Globus pallidus (tissue), 1 donor: ENCODE data around the gene KRT85.

ENCODE experiments used
- DNase-seq: peaks from one replicate; pipeline ENCODE4 v3.0.0-alpha.2; 2015; ENCODE audit warnings: low spot score

Gene KRT85

GRCh38 chr12:52367876-52368275 lies 595 bp upstream of the KRT85 start:
- no peak for DNase-seq

DNA sequence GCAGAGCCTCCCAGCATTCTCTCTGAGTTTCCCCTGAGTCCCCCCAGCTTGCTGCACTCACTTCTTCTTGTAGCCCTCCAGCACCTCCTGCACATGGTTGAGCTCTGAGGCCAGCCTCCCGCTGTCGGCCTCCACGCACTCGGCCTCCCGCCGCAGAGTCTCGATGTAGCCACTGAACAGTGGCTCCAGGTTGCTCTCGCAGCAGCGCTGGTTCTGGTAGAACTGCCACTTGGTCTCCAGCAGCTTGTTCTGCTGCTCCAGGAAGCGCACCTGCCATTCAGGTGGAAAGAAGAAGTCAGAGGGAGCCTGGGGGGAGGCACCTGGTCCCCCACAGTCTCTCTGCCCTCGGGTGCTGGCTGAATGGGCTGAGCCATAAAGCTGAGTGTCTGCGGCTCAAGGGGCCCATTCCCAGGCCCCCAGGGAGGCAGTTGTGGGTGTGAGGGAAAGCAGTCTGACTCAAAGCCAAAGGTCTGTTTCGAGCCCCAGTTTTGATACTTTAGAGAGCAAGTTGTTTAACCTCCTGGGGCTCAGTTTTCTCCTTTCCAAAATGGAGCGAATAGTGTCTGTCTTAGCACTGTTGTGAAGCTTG lies 2.3 kb downstream of the KRT85 start:
- DNase-seq, result no peak

DNA sequence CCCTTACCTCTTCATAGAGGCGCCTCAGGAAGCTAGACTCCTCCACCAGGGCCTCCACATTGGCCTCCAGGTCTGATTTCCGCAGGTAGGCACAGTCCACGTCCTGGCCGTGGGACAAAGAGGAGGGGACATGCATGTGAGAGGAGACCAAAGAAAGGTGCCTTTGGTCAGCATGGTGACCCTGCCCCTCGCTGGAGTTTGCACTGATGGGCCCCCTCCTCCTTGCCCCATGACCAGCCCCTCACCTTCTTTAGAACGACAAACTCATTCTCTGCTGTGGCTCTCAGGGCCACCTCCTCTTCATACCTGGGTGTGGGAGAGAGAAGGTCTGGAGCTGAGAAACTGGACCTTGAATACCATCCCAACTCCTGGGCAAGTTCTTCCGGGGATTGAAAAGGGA lies 3.2 kb downstream of the KRT85 start:
- DNase-seq, result no peak

GRCh38 chr12:52363111-52363679 lies 4.1 kb downstream of the KRT85 start:
- no peak for DNase-seq

- DNase-seq, result no peak
Observed at GRCh38 chr12:52362118-52362726, 5.1 kb downstream of the KRT85 start.

DNA sequence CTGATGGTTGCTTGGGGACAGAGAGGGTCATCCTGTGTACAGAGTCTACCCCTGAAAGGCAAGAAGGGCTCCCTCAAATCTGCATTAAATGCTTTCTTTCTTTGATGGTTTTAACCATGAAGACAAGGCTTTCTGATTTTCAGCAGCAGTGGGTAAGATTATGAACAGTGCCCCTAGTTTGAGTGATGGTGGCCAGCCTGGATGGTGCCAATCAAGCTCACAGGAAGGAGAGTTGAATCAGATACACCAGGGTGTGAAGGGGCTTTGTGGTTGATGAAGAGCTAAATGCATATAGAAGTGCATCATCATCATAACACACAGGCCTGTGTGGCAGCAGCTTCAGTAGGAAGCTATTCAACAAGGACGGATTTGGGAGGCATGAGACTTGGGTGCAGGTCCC lies 5.7 kb downstream of the KRT85 start:
- DNase-seq, result no peak

DNA sequence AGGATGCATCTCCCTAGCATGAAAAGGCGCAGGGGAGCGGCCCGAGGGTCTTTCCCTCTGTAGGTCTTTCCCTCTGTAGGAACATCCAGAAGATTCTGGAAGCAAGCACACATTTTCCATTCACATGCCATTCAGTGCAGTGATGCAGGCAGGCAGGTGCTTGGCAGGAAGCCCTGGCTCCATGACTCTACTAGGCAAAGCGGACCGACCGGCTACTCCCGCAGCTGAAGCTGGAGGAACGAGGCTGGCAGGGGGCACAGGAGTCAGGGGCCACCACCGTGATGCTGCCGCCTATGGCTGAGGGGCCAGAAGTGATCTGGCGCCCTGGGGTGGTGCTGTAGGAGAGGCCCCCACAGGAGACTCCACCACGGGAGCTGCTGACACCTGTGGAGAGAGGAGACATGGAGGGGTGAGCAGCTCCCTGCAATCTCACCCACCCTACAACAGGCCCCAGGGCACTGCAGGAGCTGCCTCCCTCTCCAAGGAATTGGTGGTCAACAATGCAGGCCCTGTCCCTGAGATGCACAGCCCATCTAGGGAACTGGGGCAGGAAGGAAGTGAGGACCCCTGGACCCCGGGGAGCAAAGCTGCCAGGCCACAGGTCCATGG lies 6.5 kb downstream of the KRT85 start:
- no peak for DNase-seq

DNA sequence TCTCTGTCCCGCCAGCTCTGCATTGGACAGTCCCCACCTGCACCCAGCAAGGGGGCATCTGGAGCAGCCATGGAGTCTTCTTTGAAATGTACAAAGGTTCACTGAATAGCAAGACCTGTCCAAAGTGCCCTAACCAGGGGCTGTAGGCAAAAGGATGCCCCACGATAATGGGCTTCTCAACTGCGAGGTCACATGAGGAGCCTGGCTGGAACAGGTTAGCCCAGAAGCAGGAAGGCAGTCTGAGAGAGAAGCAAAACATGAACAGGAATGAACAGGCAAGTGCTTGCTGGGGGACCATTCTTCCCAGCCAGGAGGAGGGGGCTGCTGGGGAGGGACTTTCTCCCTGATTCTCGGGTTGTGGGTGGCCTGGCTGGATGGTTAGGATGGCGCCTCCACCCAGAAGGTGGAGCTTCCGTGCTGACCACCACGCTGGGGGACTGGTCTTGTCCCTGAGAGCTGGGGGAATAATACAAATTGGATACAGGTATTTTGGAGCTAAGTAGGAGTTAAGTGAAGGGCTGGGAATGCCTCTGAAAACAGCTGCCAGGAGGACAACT lies 7.1 kb downstream of the KRT85 start:
- DNase-seq, result no peak

GRCh38 chr12:52359621-52360061 lies 7.6 kb downstream of the KRT85 start:
- no peak for DNase-seq

GRCh38 chr12:52358575-52359350 lies 8.5 kb downstream of the KRT85 start:
- DNase-seq, result no peak

DNA sequence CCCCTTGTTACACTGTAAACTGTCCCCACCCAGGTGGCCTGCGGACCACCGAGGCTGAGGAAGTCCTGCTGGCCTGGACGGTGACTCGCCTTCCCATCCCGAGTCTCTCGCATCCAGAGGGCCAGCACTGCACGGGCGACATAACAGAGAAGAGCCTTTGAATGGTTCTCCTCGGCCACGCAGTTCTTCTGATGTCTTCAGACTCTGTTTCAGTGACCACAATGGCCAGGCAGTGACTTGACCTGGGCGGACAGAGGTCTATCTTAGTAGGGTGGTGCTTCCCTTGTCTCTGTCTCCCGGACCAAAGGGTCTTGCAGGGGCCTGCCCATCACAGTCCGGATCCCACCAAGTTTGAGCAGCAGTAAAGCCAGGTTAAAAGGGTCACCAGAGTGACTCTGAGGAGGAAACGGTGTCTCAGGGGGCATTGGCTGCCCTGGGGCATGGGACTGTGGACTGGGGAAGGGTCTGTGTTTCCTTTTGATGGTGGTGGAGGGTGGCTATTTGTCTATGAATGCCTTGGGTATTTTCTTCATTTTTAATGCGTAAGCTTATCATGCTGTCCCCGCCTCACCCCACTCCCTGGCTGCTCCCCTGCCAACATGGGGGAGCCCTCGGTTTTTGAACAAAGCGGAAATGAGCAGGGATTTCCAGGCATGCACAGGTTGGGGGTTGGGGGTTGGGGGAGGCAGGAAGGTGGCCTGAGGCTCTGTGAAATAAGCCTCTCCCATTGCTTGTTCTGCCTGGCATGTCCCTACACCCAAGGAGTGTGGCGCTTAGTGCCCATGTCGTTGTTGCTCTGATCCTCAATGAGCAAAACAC lies 10.3 kb downstream of the KRT85 start:
- DNase-seq, result no peak

GRCh38 chr12:52356031-52356761 lies 11.1 kb downstream of the KRT85 start:
- no peak for DNase-seq

DNA sequence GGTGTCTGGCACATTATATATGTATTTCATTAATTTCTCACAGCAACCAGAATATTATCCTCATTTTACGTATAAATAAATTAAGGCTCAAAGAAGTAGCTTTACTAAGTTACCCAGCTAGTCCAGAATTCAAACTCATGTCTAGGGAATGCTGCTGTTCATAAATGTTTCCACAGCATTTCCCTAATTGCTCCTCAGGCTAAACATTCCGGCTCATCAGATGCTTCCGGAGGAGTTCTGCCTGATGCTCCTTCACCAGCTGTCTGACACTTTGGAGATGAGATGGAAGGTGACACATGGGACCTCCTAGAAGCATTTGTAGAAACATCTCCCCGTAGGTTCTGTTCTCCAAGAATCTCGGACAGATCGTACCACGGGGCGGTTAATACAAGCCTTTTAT lies 12.1 kb downstream of the KRT85 start:
- no peak for DNase-seq

GRCh38 chr12:52354200-52354599 lies 13.1 kb downstream of the KRT85 start:
- DNase-seq, result no peak

- DNase-seq, result no peak
Observed at GRCh38 chr12:52353766-52354165, 13.5 kb downstream of the KRT85 start.

DNA sequence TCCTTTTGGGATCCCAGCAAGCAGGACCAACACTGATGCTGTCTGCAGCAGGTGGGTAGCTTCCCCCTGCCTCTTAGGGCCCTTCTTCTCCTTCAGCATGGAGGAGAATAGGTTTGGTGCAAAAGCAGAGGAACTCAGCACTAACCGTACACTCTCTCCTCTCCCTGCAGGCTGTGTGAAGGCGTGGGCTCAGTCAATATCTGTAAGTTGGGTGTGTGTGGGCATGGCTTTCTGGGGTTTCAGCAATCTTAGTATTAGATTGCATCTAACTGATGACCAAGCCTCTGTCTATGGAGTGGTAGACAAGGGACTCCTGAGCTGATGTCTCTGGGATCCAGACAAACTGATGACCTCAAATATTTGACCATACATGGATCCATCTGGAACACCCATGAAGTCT lies 14.3 kb downstream of the KRT85 start:
- DNase-seq, result no peak

DNA sequence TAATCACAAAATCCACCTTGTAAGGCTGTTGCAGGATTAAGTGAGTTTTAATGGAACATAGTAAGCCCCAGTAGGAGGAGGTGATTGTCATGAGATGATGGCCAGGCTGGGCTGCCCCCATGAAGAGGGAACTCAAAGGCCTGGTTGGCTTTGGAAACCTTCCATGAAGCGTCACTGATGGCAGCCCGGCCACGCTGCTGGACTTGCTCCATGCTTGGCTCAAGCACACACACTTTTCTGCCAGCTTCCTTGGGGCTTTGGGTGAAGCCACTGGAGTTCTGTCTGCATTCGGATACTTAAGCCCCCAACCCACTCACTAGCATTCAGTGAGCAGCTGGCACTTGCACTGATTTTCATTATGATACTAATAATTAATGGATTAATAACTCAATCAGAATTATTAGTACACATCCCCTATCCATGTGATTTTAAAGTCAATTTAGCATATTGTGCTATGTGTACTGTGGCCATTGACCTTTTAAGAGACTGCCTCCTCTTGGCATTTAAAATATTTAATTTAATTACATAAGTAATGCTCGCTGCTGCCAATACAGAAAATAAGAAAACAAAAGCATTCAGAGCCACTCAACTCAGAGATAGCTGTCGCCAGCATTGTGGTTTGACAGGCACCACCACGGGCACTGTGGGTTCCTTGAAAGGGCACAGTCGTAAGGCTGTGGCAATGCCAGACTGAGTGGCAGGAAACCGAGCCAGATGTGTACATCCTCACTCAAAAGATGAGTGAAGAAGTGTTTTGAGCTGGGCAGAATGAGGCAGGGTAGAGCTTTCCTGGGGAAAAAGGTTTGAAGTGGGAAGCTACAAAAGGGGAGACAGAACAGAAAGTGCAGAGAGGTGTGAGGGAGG lies 15.9 kb downstream of the KRT85 start:
- peak; percentile 70 for DNase-seq

DNA sequence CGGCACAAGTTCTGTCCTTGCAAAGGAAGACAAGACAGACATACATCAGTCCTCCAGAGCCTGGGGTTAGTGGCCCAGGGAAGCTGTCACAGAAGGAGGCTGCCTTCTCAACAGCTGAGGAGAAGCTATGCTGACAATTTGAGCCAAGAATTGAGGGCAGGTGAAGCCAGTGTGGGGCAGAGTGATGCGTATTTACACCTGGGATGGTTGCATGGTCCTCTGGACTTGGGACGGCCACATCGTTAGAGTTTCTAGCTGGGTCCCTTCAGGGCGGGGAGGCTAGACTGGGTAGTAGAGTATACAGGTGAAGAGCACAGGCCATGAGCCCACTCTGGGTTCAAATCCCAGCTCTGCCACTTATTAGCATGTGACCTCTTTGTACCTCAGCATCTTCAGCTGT lies 16.5 kb downstream of the KRT85 start:
- no peak for DNase-seq

DNA sequence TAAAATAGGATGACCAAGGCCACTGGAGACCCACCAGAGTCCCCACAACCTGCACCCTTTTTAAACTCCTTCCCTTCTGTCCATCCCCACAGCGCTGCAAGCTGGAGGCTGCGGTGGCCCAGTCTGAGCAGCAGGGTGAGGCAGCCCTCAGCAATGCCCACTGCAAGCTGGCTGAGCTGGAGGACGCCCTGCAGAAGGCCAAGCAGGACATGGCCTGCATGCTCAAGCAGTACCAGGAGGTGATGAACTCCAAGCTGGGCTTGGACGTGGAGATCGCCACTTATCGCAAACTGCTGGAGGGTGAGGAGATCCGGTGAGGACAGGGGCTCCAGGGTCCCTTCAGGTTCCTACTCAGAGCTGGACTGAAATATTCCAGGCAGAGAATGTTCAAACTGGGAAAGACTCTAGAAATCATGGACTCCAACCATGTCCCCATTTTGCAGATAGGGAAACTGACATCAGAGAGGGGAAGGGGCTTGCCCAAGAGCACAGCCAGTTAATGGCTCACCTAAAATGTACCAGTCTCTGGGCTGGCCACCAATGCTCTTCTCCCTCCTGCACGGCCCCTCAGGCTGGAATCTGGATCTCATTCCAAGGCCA lies 17.2 kb downstream of the KRT85 start:
- DNase-seq, result no peak
